Body of pancreas (tissue), 4 donors: Measurements from ENCODE around the gene SLC43A1. TPM values are rescaled to one million over a fixed set of nuclear protein-coding genes. Genes with fewer than 3 reads are reported as not detected.
A peak's percentile ranks its signal among the peaks of the same experiment; 100 is the strongest.

Source experiments
- ATAC-seq: fragments of 150-250 bp; one replicate; pipeline ENCODE4 v1.9.1; 2016
- DNase-seq, 4 donors: peaks; one replicate each; pipeline ENCODE4 v3.0.0-alpha.2; 2019
- H3K27ac ChIP-seq, 4 donors: fragments of 200-600 bp; sonication (generic); 1 replicate in 3 of 4; 2 replicates in 1 of 4; pipeline versions ENCODE4 v1.5.1 to v1.6.1; 2016 to 2019; ENCODE audit warnings: mild to moderate bottlenecking in 1 of 4, mixed read lengths in 1 of 4, moderate library complexity in 1 of 4
- H3K27me3 ChIP-seq, 2 donors: fragments of 200-600 bp; sonication (generic); one replicate each; pipeline ENCODE4 v1.6.0; 2016; ENCODE audit warnings: mild to moderate bottlenecking in 1 of 2
- H3K36me3 ChIP-seq, 2 donors: fragments of 200-600 bp; sonication (generic); replicated peaks in 1 of 2; 2 replicates each; pipeline ENCODE4 v1.5.1; 2016; ENCODE audit warnings: low read depth in 2 of 2; ENCODE audit not compliant: insufficient read depth in 1 of 2
- H3K4me1 ChIP-seq: fragments of 200-600 bp; sonication (generic); one replicate; pipeline ENCODE4 v1.6.0; 2016
- H3K4me3 ChIP-seq, 2 donors: fragments of 200-600 bp; sonication (generic); 1 replicate in 1 of 2; 2 replicates in 1 of 2; pipeline ENCODE4 v1.5.1; 2016 to 2019
- H3K9me3 ChIP-seq, 3 donors: fragments of 200-600 bp; sonication (generic); 1 replicate in 2 of 3; 2 replicates in 1 of 3; pipeline ENCODE4 v1.5.1; 2016
- CTCF ChIP-seq, 7 experiments: fragments of 450-650 bp in 4 of 7; fragments of 200-600 bp in 3 of 7; sonication (generic) in 3 of 7; IDR thresholded peaks; one replicate each; pipeline ENCODE4 v1.5.1; 2016 to 2019; ENCODE audit warnings: antibody characterized with exemption in 7 of 7
- POLR2A ChIP-seq, 3 donors: fragments of 450-650 bp; IDR thresholded peaks; one replicate each; pipeline ENCODE4 v1.6.1; 2016; ENCODE audit warnings: antibody characterized with exemption in 3 of 3, mild to moderate bottlenecking in 2 of 3
- WGBS, 2 donors: methylation state at CpG; one replicate each; pipeline ENCODE4 v1.1.5; 2017; 5-methylcytosine and 5-hydroxymethylcytosine counted together
- intact Hi-C: fragments of 100-400 bp; cut with DNase I; formaldehyde crosslinking; loops from one replicate; pipeline ENCODE4 v1.15.1; 2023
- total RNA-seq, 2 donors: library from RNA; depleted of rRNA; stranded (reverse); fragments of >200 nt; gene quantifications; one replicate each; pipeline ENCODE4 v1.1.0, GENCODE V29; 2016

SLC43A1 gene
- total RNA-seq, 2 donors from 2014 or later: 87.7 to 128 TPM

DNA sequence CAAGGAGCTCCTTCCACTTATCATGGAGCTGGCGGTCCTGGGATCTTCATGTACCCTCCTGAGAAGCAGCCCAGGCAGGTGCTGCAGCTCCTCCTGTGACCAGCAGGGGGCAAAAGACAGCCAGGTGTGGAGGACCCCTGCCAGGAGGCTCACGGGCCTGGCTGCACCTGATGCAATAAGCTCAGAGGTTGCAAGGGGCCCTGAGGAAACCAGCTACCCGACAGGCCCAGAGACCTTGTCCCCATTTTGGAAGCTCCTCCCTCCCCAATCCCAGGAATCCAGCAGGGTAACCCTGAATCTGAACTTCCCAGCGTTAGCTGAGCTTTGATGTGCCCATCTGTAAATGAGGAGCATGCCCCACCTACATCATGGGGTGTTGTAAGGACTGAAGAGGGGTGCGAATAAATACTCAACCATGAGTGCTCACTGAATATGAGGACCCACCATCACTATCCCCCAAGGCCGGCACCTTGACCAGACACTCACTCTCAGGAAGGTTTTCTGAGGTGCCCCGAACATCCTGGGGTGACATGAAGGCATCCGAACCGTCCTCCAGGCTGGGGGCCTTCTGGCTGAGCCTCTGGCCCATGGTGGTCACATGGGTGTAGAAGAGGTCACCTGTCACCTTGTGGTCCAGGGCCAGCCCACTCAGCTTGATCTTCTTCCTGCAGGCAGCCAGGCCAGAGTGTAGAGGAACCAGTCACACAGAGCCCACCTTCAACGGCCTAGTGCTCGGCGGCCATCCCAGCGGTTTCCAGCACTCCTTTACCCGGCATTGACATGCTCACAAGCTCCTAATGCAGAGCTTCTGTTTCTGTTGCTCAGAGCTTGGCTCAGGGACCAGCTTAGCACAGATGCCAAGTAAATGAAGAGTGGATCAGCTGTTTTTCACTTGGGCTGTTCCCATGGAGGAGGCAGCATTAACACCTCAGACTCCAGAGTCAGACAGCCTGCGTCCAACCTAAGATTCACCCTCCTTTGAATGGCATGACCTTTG lies 21.7 kb downstream of the SLC43A1 start:
- Histone ChIP-seq H3K27ac (peak overlapping the region; percentile 38 to 90 (median 66)), H3K27me3 (no peaks in the 10 kb centered on the region), H3K4me3 (no peak overlapping the region), H3K4me1 (peaks cover 59% of the 10 kb centered on the region), H3K9me3 (peaks cover 0 to 2% (median 0%) of the 10 kb centered on the region in 3 donors), H3K36me3 (peaks cover 0 to 10% of the 10 kb centered on the region in 2 donors)
- WGBS, 2 donors: 14 to 37% methylated on average over 7 to 15 of the region's 15 CpGs
- TF ChIP-seq CTCF (IDR thresholded peaks at IDR 0.05) (peak; percentile 89 to 96 (median 91)), POLR2A (IDR thresholded peaks at IDR 0.05) (no peak)
- peak; percentile 70 for ATAC-seq
- intact Hi-C loops: no loop called here
- peak; percentile 85 to 90 (median 86) for DNase-seq

- H3K4me1 ChIP-seq: peaks cover 36% of the 10 kb centered on the region
- H3K27ac ChIP-seq: no peak overlapping the region
- peak in 3 of 4 donors; percentile 41 to 62 (median 56) for DNase-seq
- H3K36me3 ChIP-seq: peaks cover 0 to 14% of the 10 kb centered on the region in 2 donors
- WGBS, 2 donors: 80 to 87% methylated on average over 9 to 11 of the region's 11 CpGs
- no peak for ATAC-seq
- TF ChIP-seq POLR2A (IDR thresholded peaks at IDR 0.05) (no peak), CTCF (IDR thresholded peaks at IDR 0.05) (peak; percentile 29 to 55 (median 48))
- intact Hi-C loops: no loop called here
- peaks cover 0 to 2% (median 0%) of the 10 kb centered on the region in 3 donors for H3K9me3 ChIP-seq
- H3K27me3 ChIP-seq: no peaks in the 10 kb centered on the region
- no peak overlapping the region for H3K4me3 ChIP-seq
Measured at GRCh38 chr11:57491371-57492061, 24.0 kb downstream of the SLC43A1 start.

DNA sequence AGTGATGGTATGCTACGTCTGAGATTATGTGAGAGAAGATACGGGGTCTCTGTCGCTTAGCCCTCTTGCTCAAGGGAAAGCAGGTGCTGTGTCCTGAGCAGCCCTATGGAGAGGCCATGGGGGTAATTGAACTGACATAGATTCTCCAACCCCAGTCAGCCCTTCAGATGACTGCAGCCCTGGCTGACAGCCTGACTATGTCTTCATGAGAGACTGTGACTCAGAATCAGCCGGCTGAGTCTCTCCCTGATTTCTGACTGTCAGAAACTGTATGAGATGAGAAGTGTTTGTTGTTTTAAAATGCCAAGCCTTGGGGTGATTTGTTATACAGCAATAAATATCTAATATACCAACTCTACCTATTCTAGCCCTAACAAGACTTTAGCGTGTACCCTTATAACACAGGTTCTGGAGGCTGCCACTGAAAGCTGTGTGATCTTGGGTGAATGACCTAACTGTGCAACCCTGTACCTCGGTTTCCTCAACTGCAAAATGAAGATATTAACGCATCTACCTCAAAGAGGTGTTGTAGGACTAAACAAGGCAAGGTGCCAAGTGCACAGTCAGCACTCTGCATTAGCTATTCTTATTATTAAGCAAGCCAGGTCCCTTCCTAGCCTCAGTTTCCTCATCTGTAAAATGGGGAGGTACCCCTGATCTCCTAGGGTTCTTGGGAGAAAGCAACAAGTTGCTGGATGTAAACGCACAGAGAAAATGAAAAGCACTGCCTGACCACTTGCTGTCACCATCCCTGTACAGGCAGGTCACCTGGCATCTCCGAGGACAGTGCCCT lies 24.9 kb downstream of the SLC43A1 start:
- peaks cover 4 to 17% of the 10 kb centered on the region in 2 donors for H3K36me3 ChIP-seq
- intact Hi-C loops: no loop called here
- H3K4me1 ChIP-seq: peaks cover 27% of the 10 kb centered on the region

More for the DNA sequence above, 24.9 kb downstream of the SLC43A1 start:
- no peak overlapping the region for H3K4me3 ChIP-seq
- 79 to 82% methylated on average over 9 of the region's 9 CpGs for WGBS, 2 donors
- H3K9me3 ChIP-seq: peaks cover 0 to 2% (median 0%) of the 10 kb centered on the region in 3 donors
- peak in 1 of 4 donors; percentile 8 for DNase-seq
- no peak for ATAC-seq
- no peaks in the 10 kb centered on the region for H3K27me3 ChIP-seq
- TF ChIP-seq CTCF (IDR thresholded peaks at IDR 0.05): no peak
- TF ChIP-seq POLR2A (IDR thresholded peaks at IDR 0.05): no peak
- H3K27ac ChIP-seq: no peak overlapping the region
